ENCODE results near the gene INTS11. TPM values are rescaled to one million over a fixed set of nuclear protein-coding genes. Genes with fewer than 3 reads are reported as not detected.
A peak's percentile ranks its signal among the peaks of the same experiment; 100 is the strongest.

Gene INTS11
- total and polyA plus RNA-seq, 2 of the 13 experiments (the other 11 are each of a cell fraction or from before 2014, with no cell fraction given): 52.8 to 94.8 TPM

DNA sequence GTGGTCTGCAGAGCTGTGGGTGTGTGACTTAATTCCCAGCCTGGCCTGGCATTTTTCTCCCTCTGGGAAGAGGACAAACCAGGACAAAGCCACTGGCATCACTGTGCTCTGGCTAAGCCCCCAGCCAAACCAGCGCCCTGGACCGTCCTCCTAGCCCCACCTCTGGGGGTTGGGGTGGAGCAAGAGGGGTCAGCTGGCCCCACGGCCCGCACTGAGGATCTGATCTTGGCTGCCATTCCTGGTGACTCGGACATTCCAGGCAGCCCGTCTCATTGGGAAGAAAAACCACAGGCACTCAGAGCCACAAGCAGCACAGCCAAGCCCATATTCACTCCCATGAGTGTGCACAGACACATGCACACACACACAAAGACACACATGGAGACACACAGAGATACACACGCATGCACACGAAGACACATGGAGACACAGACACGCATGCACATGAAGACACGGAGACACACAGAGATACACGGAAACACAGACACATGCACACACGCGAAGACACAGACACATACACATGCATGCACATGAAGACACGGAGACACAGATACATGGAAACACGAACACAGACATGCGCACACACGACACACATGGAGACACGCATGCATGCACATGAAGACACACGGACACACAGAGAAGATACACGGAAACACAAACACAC lies 36.2 kb upstream of the INTS11 start (continued):
- TF ChIP-seq RFXAP (CRISPR knock-in tag; IDR thresholded peaks at IDR 0.05; ENCODE audit: borderline replicate concordance): no peak
- no peak for TF ChIP-seq ZBTB42 (CRISPR knock-in tag; IDR thresholded peaks at IDR 0.05)
- no peak for TF ChIP-seq ZBTB21 (CRISPR knock-in tag; IDR thresholded peaks at IDR 0.05)
- TF ChIP-seq, protein P1, sequence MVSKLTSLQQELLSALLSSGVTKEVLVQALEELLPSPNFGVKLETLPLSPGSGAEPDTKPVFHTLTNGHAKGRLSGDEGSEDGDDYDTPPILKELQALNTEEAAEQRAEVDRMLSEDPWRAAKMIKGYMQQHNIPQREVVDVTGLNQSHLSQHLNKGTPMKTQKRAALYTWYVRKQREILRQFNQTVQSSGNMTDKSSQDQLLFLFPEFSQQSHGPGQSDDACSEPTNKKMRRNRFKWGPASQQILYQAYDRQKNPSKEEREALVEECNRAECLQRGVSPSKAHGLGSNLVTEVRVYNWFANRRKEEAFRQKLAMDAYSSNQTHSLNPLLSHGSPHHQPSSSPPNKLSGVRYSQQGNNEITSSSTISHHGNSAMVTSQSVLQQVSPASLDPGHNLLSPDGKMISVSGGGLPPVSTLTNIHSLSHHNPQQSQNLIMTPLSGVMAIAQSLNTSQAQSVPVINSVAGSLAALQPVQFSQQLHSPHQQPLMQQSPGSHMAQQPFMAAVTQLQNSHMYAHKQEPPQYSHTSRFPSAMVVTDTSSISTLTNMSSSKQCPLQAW (CRISPR knock-in tag; IDR thresholded peaks at IDR 0.05): no peak
- TF ChIP-seq ZNF207 (IDR thresholded peaks at IDR 0.05; ENCODE audit: borderline replicate concordance): 0 out of 2 replicates have a peak, but pooled peaks have one; percentile 29
- no peak for TF ChIP-seq TOE1 (CRISPR knock-in tag; IDR thresholded peaks at IDR 0.05)
- TF ChIP-seq, protein P2, sequence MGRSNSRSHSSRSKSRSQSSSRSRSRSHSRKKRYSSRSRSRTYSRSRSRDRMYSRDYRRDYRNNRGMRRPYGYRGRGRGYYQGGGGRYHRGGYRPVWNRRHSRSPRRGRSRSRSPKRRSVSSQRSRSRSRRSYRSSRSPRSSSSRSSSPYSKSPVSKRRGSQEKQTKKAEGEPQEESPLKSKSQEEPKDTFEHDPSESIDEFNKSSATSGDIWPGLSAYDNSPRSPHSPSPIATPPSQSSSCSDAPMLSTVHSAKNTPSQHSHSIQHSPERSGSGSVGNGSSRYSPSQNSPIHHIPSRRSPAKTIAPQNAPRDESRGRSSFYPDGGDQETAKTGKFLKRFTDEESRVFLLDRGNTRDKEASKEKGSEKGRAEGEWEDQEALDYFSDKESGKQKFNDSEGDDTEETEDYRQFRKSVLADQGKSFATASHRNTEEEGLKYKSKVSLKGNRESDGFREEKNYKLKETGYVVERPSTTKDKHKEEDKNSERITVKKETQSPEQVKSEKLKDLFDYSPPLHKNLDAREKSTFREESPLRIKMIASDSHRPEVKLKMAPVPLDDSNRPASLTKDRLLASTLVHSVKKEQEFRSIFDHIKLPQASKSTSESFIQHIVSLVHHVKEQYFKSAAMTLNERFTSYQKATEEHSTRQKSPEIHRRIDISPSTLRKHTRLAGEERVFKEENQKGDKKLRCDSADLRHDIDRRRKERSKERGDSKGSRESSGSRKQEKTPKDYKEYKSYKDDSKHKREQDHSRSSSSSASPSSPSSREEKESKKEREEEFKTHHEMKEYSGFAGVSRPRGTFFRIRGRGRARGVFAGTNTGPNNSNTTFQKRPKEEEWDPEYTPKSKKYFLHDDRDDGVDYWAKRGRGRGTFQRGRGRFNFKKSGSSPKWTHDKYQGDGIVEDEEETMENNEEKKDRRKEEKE (IDR thresholded peaks at IDR 0.05): no peak
- no peak for TF ChIP-seq ZNF652 (CRISPR knock-in tag; IDR thresholded peaks at IDR 0.05; ENCODE audit: borderline replicate concordance, low read depth)
- no peak for TF ChIP-seq RELA (CRISPR knock-in tag; IDR thresholded peaks at IDR 0.05)
- TF ChIP-seq, protein P3, sequence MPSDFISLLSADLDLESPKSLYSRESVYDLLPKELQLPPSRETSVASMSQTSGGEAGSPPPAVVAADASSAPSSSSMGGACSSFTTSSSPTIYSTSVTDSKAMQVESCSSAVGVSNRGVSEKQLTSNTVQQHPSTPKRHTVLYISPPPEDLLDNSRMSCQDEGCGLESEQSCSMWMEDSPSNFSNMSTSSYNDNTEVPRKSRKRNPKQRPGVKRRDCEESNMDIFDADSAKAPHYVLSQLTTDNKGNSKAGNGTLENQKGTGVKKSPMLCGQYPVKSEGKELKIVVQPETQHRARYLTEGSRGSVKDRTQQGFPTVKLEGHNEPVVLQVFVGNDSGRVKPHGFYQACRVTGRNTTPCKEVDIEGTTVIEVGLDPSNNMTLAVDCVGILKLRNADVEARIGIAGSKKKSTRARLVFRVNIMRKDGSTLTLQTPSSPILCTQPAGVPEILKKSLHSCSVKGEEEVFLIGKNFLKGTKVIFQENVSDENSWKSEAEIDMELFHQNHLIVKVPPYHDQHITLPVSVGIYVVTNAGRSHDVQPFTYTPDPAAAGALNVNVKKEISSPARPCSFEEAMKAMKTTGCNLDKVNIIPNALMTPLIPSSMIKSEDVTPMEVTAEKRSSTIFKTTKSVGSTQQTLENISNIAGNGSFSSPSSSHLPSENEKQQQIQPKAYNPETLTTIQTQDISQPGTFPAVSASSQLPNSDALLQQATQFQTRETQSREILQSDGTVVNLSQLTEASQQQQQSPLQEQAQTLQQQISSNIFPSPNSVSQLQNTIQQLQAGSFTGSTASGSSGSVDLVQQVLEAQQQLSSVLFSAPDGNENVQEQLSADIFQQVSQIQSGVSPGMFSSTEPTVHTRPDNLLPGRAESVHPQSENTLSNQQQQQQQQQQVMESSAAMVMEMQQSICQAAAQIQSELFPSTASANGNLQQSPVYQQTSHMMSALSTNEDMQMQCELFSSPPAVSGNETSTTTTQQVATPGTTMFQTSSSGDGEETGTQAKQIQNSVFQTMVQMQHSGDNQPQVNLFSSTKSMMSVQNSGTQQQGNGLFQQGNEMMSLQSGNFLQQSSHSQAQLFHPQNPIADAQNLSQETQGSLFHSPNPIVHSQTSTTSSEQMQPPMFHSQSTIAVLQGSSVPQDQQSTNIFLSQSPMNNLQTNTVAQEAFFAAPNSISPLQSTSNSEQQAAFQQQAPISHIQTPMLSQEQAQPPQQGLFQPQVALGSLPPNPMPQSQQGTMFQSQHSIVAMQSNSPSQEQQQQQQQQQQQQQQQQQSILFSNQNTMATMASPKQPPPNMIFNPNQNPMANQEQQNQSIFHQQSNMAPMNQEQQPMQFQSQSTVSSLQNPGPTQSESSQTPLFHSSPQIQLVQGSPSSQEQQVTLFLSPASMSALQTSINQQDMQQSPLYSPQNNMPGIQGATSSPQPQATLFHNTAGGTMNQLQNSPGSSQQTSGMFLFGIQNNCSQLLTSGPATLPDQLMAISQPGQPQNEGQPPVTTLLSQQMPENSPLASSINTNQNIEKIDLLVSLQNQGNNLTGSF (CRISPR knock-in tag; IDR thresholded peaks at IDR 0.05): no peak
- no peak for TF ChIP-seq NFE2L1 (CRISPR knock-in tag; IDR thresholded peaks at IDR 0.05; ENCODE audit: borderline replicate concordance)
- no peak for TF ChIP-seq ZNF326 (CRISPR knock-in tag; IDR thresholded peaks at IDR 0.05; ENCODE audit: borderline replicate concordance)
- no peak for TF ChIP-seq DR1 (CRISPR knock-in tag; IDR thresholded peaks at IDR 0.05)
- TF ChIP-seq, protein P4, sequence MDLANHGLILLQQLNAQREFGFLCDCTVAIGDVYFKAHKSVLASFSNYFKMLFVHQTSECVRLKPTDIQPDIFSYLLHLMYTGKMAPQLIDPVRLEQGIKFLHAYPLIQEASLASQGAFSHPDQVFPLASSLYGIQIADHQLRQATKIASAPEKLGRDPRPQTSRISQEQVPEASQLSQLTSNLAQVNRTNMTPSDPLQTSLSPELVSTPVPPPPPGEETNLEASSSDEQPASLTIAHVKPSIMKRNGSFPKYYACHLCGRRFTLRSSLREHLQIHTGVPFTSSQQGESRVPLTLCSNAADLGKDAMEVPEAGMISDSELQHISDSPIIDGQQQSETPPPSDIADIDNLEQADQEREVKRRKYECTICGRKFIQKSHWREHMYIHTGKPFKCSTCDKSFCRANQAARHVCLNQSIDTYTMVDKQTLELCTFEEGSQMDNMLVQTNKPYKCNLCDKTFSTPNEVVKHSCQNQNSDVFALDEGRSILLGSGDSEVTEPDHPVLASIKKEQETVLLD (CRISPR knock-in tag; IDR thresholded peaks at IDR 0.05; ENCODE audit: low read depth): no peak
- TF ChIP-seq PHF21A (CRISPR knock-in tag; IDR thresholded peaks at IDR 0.05): 0 out of 2 replicates have a peak, but pooled peaks have one; percentile 4
